ENCODE results near the gene ANKRD44.

ANKRD44 gene

GRCh38 chr2:197137826-197138477 is 172.6 kb downstream of the ANKRD44 start:
- DNase-seq, result no peak

- no peak for DNase-seq
Measured at GRCh38 chr2:197137231-197137630, 173.3 kb downstream of the ANKRD44 start.

DNA sequence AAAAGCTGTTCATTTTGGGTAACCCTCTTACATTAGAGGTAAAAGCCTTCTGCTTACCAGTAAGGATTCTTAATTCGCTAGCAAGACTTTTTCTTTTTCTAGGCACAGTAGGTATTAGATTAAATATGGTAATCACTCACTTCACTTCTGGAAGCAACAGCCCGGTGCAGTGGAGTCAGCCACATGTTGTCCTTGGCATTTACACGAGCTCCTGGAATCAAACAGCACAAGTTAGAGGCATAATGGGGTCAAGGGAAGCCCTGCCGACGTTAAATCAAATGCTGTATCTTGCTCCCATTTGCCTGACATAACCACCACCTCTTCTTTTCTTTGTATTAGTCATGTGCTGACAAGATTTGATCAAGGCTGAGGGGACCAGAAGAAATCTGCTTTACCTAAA is 174.1 kb downstream of the ANKRD44 start:
- DNase-seq, result no peak

DNA sequence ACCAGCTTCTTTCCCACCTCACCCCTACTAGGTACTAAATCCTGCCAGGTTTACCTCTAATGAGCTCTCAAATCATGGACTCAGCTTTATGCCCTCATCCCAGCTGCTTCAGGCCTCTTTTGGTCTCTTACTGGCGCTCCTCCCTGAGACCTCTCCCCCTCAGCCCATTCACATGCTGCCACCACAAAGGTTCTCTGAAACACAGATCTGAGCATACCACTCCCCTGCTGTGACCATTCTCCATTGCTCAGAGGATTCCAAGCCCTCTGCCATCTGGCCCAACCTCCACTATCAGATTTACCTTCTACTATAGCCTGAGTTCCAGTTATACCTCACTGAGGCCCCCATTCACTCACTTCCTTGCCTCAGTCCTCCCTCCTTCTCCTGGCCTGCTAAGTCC is 174.8 kb downstream of the ANKRD44 start:
- no peak for DNase-seq

DNA sequence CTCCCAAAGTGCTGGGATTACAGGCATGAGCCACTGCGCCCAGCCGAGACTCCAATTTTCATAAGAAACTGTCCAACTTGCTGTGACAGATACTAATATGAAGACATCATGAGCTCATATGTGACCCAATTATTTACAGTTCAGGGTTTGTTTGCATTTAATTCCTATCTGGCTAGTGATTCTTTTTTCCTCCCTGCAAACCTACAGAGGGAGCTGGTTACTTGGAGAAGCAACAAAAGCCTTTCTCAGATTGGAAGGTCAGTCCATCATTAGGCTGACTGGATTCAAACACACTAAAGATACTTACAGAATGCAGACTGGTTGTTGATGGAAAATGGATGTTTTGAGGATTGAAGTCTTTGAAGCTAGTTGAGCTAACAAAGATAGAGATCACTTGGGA is 176.4 kb downstream of the ANKRD44 start:
- DNase-seq, result no peak

DNA sequence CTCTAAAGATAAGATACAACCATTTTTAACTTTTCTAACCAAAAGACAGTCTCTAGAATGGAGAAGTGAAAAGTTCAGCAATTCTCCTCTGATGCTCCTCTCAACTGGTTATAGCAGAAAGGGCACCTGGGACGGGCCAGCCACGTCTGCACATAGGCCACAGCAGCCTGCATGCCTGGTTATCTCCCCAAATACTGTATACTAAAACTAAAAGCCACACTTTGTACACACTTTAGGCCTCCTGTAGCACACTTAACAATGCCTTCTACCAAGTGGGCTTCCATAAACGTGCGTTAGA is 179.1 kb downstream of the ANKRD44 start:
- DNase-seq, result no peak

- no peak for DNase-seq
Measured at GRCh38 chr2:197130318-197130717, 180.3 kb downstream of the ANKRD44 start.

GRCh38 chr2:197128897-197129296 is 181.7 kb downstream of the ANKRD44 start:
- no peak for DNase-seq

DNA sequence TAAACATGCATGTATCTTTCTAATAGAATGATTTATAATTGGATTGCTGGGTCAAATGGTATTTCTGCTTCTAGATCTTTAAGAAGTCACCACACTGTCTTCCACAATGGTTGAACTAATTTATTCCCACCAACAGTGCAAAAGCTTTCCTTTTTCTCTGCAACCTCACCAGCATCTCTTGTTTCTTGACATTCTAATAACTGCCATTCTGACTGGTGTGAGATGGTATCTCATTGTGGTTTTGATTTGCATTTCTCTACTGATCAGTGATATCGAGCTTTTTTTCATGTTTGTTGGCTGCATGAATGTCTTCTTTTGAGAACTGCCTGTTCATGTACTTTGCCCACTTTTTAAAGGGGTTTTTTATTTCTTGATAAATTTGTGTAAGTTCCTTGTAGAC is 182.5 kb downstream of the ANKRD44 start:
- DNase-seq, result no peak

DNA sequence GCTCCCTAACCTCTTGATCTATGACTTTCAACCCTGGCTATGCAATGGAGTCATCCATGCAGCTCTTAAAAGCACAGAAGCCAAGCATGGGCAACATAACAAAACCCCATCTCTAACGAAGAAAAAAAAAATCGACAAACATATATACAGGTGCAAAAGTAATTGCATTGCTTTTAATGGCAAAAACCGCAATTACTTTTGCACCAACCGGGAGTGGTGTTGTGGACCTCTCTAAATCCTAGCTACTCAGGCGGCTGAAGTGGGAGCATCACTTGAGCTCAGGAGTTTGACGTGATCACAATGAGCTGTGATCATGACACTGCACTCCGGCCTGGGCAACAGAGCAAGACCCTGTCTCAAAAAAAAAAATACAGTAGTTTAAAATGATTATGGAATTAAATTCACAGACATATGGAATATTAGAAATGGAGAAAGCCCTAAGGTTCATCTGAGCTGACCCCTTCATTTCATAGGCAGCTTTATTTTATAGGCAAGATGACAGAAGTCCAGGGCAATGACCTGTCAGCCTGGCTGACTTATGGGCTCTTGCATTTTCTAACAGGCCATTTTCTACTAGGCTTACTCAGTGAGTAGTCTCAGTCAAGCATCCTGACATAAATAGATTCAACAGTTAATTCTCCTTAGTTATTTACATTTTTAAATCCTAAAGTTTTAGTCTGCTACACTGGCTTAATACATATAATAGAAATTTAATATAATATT is 183.8 kb downstream of the ANKRD44 start:
- no peak for DNase-seq

DNA sequence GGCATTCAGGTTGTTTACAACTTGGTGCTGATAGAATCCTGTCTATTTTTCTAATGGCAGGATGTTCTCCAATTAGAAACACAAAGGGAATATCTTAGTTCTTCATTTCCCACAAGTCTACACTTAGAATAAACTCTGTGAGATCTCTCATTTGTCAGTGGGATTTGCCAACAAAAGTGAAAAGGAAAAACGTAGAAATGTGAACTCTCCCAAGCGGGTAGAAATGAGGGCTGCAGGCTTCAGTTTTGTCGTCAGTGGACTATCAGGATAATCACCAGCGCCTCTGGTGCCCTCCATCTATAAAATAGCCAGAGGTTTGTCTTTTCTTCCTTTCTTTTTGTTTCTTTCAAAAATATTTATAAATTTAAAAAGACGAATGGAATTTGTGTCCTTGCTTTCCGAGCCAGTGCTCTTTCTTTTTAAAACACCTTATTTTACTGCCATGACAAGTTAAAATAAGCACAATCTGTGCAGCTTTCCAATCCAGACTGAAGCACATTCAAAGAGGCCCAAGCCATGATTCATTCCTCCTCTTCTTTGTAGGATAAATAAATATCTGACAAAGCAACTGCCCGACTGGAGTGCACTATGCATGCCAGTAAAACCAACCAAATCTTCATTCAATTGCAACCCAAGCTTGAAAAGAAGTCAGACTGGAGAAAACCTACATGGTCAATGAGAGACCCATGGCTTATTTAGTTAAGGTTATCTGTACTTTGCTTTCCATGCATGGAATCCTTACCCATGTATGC is 185.8 kb downstream of the ANKRD44 start:
- no peak for DNase-seq

DNA sequence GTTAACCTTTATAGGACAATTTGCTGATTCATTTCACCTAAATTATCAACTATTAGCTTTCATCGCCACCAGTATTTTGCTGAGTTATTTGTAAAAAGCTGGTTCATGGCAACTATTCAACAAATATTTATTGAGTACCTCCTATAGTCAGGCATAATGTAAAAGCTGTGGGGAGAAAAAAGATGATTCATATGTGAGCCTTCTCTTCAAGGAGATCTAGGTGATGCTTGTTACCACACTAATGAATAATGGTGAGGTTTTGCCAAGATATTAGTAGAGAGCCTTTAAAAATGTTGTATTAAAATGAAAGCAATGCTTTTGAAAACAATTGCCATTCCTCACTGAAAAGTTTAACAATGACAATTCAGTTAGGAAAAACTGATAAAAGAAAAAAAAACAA is 187.8 kb downstream of the ANKRD44 start:
- DNase-seq, result no peak

DNA sequence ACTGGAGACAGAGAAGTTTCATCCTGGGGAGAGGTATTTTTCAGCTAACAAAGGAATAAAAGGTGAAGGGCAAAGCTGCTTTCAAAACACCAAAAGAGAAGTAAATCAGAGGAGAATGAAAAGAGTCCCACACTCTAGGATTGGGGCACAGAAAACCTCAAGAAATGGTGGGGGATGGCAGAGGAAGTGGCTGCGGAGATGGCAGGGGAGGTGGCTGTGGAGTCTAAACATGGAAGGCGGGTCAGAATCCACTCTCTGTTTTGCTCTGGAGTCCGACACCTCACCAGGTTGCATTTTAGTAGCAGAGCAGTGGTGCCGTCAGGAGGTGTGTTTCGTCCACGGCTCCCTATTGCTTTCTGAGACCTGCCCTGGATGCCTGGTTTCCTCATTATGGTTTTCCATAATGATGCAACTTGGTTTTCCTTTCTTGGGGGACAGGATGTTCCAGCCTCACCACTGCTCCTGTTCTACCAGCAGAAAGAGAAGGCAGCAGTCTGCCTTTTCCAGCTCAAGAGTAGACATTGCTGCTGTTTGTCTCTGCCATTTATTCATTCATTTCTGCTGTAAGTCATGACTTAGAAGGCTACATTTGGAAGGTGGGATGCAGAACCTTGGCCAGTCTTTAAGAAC is 188.7 kb downstream of the ANKRD44 start:
- DNase-seq, result no peak

GRCh38 chr2:197121255-197121654 is 189.3 kb downstream of the ANKRD44 start:
- no peak for DNase-seq

GRCh38 chr2:197116306-197116879 is 194.2 kb downstream of the ANKRD44 start:
- no peak for DNase-seq

DNA sequence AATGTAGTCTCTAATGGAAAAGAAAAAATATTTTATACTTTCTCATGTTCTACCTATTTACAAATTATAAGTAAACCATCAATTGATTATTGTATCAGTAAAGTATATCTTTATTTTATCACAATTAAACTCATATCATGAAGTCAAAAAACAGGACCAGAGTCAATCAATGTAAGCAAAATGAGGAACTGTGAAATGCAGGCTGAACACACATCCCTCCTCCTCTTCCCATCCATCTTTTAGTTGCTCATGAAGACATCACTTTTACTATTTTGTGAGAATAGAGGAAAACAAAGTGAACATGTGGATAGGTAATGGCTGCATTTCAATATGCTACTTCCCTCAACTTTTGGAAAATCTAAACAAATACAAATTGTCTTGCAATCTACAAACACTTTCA is 195.3 kb downstream of the ANKRD44 start:
- DNase-seq, result no peak

GRCh38 chr2:197113275-197113711 is 197.3 kb downstream of the ANKRD44 start:
- no peak for DNase-seq

DNA sequence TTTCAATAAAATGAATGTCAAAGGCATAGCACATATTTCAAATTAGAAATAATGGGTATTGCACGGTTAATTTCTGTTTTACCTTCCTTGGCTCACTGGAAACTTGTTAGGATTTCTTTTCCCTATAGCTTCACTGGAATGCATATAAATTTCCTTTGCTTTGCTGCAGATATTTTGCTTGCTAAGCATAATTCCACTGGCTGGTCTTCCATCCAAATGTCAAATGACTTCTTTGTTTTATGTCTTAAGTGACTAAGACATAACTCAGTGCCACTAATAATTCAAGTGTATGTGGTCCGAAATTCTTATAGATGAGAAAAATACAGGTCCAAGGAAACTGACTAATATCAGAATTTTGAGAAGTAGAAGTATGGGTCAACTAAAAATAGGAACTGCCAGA is 201.3 kb downstream of the ANKRD44 start:
- no peak for DNase-seq

- DNase-seq, result no peak
Measured at GRCh38 chr2:197108758-197109157, 201.8 kb downstream of the ANKRD44 start.

DNA sequence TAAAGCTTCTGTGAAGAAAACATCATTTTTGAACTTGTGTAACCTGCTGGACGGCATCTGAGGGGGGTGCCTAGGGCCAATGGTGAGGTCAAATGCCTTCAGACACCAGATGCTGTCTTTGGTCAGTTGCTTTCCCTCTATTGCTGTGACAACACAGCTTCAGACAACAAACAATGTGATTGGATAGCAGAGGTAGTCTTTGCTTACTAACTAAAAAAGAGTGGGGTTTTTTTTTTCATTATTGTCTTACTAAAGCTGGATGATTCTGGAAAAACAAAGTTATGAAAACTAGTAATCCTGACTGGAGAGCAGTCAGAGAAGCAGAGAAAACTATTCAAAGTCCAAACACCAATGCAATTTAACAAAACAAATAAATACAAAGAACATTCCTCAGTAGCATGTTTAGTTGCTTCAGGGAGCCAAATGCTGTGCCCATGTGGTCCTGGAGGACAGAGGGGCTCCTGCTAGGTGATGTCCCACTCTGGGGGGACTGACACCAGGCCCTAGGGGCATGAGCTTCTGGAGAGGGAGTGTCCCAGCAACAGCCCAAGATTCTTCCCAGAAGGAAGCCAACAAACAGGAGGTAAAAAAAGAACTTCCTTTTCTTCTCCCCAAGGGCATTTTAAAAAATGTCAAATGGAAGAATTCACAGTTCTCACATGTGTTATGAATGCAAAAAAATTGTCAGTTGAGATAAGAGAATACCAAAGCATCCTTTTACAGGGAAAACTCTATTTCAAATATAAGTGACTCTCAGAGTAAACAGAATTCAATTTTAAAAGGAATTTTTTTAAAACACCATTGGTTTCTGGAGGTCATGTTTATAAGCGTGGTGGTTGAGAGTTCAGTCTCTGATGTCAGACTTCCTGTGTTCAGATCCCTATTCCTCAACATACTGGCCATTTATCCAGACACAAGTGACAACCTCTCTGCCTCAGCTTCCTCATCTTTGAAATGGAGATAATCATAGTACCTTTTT is 203.0 kb downstream of the ANKRD44 start:
- DNase-seq, result no peak

- DNase-seq, result no peak
Measured at GRCh38 chr2:197103363-197103762, 207.2 kb downstream of the ANKRD44 start.

DNA sequence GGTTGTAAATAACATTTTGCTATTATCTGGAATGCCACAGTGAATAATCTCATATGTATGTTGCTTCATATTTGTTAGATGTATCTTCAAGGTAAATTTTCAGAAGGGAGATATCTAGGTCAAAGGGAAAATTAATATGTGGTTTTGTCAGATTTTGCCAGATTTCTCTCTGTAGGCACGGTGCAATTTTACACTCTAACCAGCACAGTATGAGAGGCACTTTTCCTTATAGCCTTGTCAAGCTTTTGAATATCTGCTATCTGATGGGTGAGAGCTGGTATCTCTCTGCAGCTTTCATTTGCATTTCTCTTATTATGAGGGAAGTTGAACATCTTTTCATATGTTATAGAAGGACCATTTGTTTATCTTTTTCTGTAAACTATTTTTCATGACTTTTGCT is 208.3 kb downstream of the ANKRD44 start:
- DNase-seq, result no peak
